ENCODE measurements around the gene EPHA10. TPM values are rescaled to one million over a fixed set of nuclear protein-coding genes. Genes with fewer than 3 reads are reported as not detected.

EPHA10 gene
- polyA plus RNA-seq, 1 donor from 2014 or later = 39.4 TPM

DNA sequence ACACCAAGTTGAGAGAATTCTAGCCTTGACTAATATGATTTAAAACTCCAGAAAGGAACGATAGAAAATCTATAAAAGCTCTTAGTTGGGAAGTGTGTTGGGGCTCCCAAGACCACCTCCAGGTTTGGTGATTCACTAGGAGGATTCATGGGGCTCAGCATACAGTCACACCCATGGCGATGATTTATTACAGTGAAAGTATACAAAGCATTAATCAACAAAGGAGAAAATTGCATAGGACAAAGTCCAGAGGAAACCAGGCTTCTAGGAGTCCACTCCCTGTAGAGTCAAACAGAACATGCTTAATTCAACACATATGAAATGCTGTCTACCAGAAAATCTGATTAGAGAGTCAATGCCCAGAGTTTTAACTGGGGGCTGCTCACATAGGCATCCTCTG, 67.8 kb downstream of the EPHA10 start:
- Histone ChIP-seq H3K4me2 (ENCODE audit: low read length) (no peak overlapping the region), H3K9me2 (ENCODE audit: insufficient read depth, low read length) (no peaks in the 10 kb centered on the region), H3F3A (ENCODE audit: insufficient read depth, low read length, poor library complexity, severe bottlenecking) (no peaks in the 10 kb centered on the region), H3K36me3 (ENCODE audit: insufficient read depth, low read length) (no peaks in the 10 kb centered on the region), H3K9ac (ENCODE audit: low read length) (no peak overlapping the region), H2AFZ (ENCODE audit: low read depth, low read length) (no peak overlapping the region), H3K4me3 (ENCODE audit: low read length) (no peak overlapping the region), H3K79me2 (replicated peaks; ENCODE audit: insufficient read depth, low read length) (peaks cover 4% of the 10 kb centered on the region), H3K27ac (ENCODE audit: low read length) (no peak overlapping the region), H3K27me3 (ENCODE audit: insufficient read depth, low read depth, low read length) (no peaks in the 10 kb centered on the region), H4K20me1 (ENCODE audit: insufficient read depth) (no peaks in the 10 kb centered on the region), H3K9me3 (ENCODE audit: low read length) (no peaks in the 10 kb centered on the region)
- TF ChIP-seq TAF1 (IDR thresholded peaks at IDR 0.05; ENCODE audit: low read depth) (no peak), MXI1 (conservative IDR thresholded peaks at IDR 0.05; ENCODE audit: poor library complexity, severe bottlenecking) (no peak), EP300 (conservative IDR thresholded peaks at IDR 0.05; ENCODE audit: poor library complexity, severe bottlenecking) (no peak), SMC3 (conservative IDR thresholded peaks at IDR 0.05; ENCODE audit: poor library complexity) (no peak), POLR2AphosphoS5 (IDR thresholded peaks at IDR 0.05) (no peak), RAD21 (conservative IDR thresholded peaks at IDR 0.05) (no peak), EZH2 (IDR thresholded peaks at IDR 0.05; ENCODE audit: borderline replicate concordance, insufficient read depth, low read length, poor library complexity, severe bottlenecking) (no peak)
- TF ChIP-seq, protein P1, sequence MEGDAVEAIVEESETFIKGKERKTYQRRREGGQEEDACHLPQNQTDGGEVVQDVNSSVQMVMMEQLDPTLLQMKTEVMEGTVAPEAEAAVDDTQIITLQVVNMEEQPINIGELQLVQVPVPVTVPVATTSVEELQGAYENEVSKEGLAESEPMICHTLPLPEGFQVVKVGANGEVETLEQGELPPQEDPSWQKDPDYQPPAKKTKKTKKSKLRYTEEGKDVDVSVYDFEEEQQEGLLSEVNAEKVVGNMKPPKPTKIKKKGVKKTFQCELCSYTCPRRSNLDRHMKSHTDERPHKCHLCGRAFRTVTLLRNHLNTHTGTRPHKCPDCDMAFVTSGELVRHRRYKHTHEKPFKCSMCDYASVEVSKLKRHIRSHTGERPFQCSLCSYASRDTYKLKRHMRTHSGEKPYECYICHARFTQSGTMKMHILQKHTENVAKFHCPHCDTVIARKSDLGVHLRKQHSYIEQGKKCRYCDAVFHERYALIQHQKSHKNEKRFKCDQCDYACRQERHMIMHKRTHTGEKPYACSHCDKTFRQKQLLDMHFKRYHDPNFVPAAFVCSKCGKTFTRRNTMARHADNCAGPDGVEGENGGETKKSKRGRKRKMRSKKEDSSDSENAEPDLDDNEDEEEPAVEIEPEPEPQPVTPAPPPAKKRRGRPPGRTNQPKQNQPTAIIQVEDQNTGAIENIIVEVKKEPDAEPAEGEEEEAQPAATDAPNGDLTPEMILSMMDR (IDR thresholded peaks at IDR 0.05; ENCODE audit: poor library complexity, severe bottlenecking) = no peak
- TF ChIP-seq, protein P2, sequence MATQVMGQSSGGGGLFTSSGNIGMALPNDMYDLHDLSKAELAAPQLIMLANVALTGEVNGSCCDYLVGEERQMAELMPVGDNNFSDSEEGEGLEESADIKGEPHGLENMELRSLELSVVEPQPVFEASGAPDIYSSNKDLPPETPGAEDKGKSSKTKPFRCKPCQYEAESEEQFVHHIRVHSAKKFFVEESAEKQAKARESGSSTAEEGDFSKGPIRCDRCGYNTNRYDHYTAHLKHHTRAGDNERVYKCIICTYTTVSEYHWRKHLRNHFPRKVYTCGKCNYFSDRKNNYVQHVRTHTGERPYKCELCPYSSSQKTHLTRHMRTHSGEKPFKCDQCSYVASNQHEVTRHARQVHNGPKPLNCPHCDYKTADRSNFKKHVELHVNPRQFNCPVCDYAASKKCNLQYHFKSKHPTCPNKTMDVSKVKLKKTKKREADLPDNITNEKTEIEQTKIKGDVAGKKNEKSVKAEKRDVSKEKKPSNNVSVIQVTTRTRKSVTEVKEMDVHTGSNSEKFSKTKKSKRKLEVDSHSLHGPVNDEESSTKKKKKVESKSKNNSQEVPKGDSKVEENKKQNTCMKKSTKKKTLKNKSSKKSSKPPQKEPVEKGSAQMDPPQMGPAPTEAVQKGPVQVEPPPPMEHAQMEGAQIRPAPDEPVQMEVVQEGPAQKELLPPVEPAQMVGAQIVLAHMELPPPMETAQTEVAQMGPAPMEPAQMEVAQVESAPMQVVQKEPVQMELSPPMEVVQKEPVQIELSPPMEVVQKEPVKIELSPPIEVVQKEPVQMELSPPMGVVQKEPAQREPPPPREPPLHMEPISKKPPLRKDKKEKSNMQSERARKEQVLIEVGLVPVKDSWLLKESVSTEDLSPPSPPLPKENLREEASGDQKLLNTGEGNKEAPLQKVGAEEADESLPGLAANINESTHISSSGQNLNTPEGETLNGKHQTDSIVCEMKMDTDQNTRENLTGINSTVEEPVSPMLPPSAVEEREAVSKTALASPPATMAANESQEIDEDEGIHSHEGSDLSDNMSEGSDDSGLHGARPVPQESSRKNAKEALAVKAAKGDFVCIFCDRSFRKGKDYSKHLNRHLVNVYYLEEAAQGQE (IDR thresholded peaks at IDR 0.05; ENCODE audit: borderline replicate concordance) = no peak

DNA sequence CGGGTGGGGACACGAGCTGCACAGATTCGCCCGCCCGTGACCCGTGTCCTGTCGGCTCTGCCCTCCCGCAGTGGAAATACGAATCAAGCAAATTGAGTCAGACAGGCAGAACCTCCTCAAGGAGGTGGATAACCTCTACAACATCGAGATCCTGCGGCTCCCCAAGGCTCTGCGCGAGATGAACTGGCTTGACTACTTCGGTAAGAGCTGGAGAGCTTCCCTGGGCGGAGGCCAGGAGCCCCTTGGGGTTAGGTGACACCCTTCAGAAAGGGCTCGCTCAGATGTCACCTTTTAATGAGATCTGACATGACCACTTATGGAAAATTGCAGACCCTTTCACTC, 72.1 kb downstream of the EPHA10 start:
- H3F3A ChIP-seq (ENCODE audit: insufficient read depth, low read length, poor library complexity, severe bottlenecking) = no peaks in the 10 kb centered on the region
- H3K9me2 ChIP-seq (ENCODE audit: insufficient read depth, low read length) = no peaks in the 10 kb centered on the region
- TF ChIP-seq, protein P1 (IDR thresholded peaks at IDR 0.05; ENCODE audit: poor library complexity, severe bottlenecking) = no peak
- TF ChIP-seq TAF1 (IDR thresholded peaks at IDR 0.05; ENCODE audit: low read depth) (no peak), EP300 (conservative IDR thresholded peaks at IDR 0.05; ENCODE audit: poor library complexity, severe bottlenecking) (no peak), POLR2AphosphoS5 (IDR thresholded peaks at IDR 0.05) (no peak), SMC3 (conservative IDR thresholded peaks at IDR 0.05; ENCODE audit: poor library complexity) (no peak), RAD21 (conservative IDR thresholded peaks at IDR 0.05) (no peak)
- TF ChIP-seq, protein P2 (IDR thresholded peaks at IDR 0.05; ENCODE audit: borderline replicate concordance) = no peak
- H3K27ac ChIP-seq (ENCODE audit: low read length) = no peak overlapping the region
- no peaks in the 10 kb centered on the region for H4K20me1 ChIP-seq (ENCODE audit: insufficient read depth)
- peak overlapping the region; percentile 30 for H2AFZ ChIP-seq (ENCODE audit: low read depth, low read length)
- H3K9ac ChIP-seq (ENCODE audit: low read length) = no peak overlapping the region
- H3K4me2 ChIP-seq (ENCODE audit: low read length) = peak overlapping the region; percentile 62
- no peaks in the 10 kb centered on the region for H3K36me3 ChIP-seq (ENCODE audit: insufficient read depth, low read length)
- no peaks in the 10 kb centered on the region for H3K27me3 ChIP-seq (ENCODE audit: insufficient read depth, low read depth, low read length)
- H3K9me3 ChIP-seq (ENCODE audit: low read length) = no peaks in the 10 kb centered on the region
- peaks cover 19% of the 10 kb centered on the region for H3K79me2 ChIP-seq (replicated peaks; ENCODE audit: insufficient read depth, low read length)
- peak overlapping the region; percentile 83 for H3K4me3 ChIP-seq (ENCODE audit: low read length)
